Kidney epithelial cell (primary cell): ENCODE measurements around the gene ADAMTS18. TPM values are rescaled to one million over a fixed set of nuclear protein-coding genes. Genes with fewer than 3 reads are reported as not detected.

Experiments used
- DNase-seq: peaks from one replicate; pipeline ENCODE4 v3.0.0-alpha.2; 2010; ENCODE audit warnings: low read depth
- H3K27me3 ChIP-seq: 2 replicates; pipeline ENCODE4 v1.6.0; 2011; ENCODE audit warnings: low read length; ENCODE audit not compliant: control insufficient read depth, insufficient read depth
- H3K36me3 ChIP-seq: 2 replicates; pipeline ENCODE4 v1.5.1; 2011; ENCODE audit warnings: low read length; ENCODE audit not compliant: control insufficient read depth, insufficient read depth
- H3K4me3 ChIP-seq: 2 replicates; pipeline ENCODE4 v1.5.1; 2011; ENCODE audit warnings: low read depth, mild to moderate bottlenecking, control low read depth, low read length
- CTCF ChIP-seq: IDR thresholded peaks from 2 replicates; pipeline ENCODE4 v1.5.1; 2011; ENCODE audit warnings: mild to moderate bottlenecking, moderate library complexity, low read length, control low read depth, inconsistent platforms; ENCODE audit not compliant: insufficient read depth, poor library complexity, severe bottlenecking
- total RNA-seq: library from RNA; depleted of rRNA; stranded (reverse); fragments of >200 nt; gene quantifications from 2 replicates; pipeline ENCODE4 v1.2.3, GENCODE V29; 2015

Gene ADAMTS18
- total RNA-seq, 1 donor from 2014 or later, result 2.0 TPM

GRCh38 chr16:77336637-77337036 lies 98.2 kb downstream of the ADAMTS18 start:
- no peak for DNase-seq

GRCh38 chr16:77335652-77336234 lies 99.1 kb downstream of the ADAMTS18 start:
- H3K4me3 ChIP-seq, result no peak overlapping the region
- TF ChIP-seq CTCF, result no peak
- H3K36me3 ChIP-seq, result no peaks in the 10 kb centered on the region
- no peak for DNase-seq
- no peaks in the 10 kb centered on the region for H3K27me3 ChIP-seq

More at GRCh38 chr16:77336637-77337036, 98.2 kb downstream of the ADAMTS18 start:
- no peak for TF ChIP-seq CTCF
- H3K36me3 ChIP-seq, result no peaks in the 10 kb centered on the region
- H3K4me3 ChIP-seq, result no peak overlapping the region
- H3K27me3 ChIP-seq, result no peaks in the 10 kb centered on the region

- H3K36me3 ChIP-seq, result no peaks in the 10 kb centered on the region
- no peak for DNase-seq
- no peak overlapping the region for H3K4me3 ChIP-seq
- no peaks in the 10 kb centered on the region for H3K27me3 ChIP-seq
- TF ChIP-seq CTCF, result no peak
Observed at GRCh38 chr16:77332792-77333191, 102.0 kb downstream of the ADAMTS18 start.

GRCh38 chr16:77331802-77332586 lies 102.8 kb downstream of the ADAMTS18 start:
- Histone ChIP-seq H3K36me3 (no peaks in the 10 kb centered on the region), H3K4me3 (no peak overlapping the region), H3K27me3 (no peaks in the 10 kb centered on the region)
- TF ChIP-seq CTCF, result no peak
- DNase-seq, result no peak

DNA sequence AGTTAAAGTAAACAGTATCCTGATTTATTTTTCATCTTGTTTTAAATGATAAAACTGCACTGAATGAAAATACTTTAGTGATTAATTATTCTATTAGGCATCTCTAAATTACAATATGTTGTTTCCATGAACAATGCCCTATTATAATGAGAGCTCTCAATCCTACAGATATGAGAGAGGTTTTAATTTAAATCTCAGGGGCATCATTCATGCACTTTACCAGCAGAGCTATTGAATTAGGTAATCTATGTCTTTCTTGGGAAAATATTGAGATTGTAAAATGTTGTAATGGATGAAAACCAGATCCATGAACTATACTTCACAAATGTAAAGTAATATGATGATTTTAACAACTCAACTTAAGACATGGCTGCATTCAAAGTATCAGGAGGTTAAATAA lies 103.8 kb downstream of the ADAMTS18 start:
- no peak for DNase-seq
- Histone ChIP-seq H3K4me3 (no peak overlapping the region), H3K27me3 (no peaks in the 10 kb centered on the region), H3K36me3 (no peaks in the 10 kb centered on the region)
- no peak for TF ChIP-seq CTCF
